Fibroblast of villous mesenchyme (primary cell): ENCODE results near the gene BTBD10. TPM values are rescaled to one million over a fixed set of nuclear protein-coding genes. Genes with fewer than 3 reads are reported as not detected.
A peak's percentile ranks its signal among the peaks of the same experiment; 100 is the strongest.
"Not testable (repeated sequence)": the region's sequence is repeated elsewhere in the genome, so short reads cannot be mapped to it uniquely, and the experiment has no call there.

Source experiments
- DNase-seq: peaks from one replicate; pipeline ENCODE4 v3.0.0-alpha.2; 2010; ENCODE audit warnings: low read depth
- H3K4me3 ChIP-seq: 2 replicates; pipeline ENCODE4 v1.5.1; 2011; ENCODE audit warnings: low read depth, mild to moderate bottlenecking, low read length
- total RNA-seq: library from RNA; depleted of rRNA; stranded (reverse); fragments of >200 nt; gene quantifications from 2 replicates; pipeline ENCODE4 v1.2.3, GENCODE V29; 2012
- TF ChIP-seq, protein P1 (sequence below): IDR thresholded peaks from 2 replicates; pipeline ENCODE4 v1.5.1; 2012; ENCODE audit warnings: low read depth, mild to moderate bottlenecking, low read length; ENCODE audit not compliant: insufficient read depth

Gene BTBD10
- total RNA-seq, 1 donor: 62.6 TPM

- no peak for DNase-seq
- H3K4me3 ChIP-seq: no peak overlapping the region
- TF ChIP-seq, protein P1, sequence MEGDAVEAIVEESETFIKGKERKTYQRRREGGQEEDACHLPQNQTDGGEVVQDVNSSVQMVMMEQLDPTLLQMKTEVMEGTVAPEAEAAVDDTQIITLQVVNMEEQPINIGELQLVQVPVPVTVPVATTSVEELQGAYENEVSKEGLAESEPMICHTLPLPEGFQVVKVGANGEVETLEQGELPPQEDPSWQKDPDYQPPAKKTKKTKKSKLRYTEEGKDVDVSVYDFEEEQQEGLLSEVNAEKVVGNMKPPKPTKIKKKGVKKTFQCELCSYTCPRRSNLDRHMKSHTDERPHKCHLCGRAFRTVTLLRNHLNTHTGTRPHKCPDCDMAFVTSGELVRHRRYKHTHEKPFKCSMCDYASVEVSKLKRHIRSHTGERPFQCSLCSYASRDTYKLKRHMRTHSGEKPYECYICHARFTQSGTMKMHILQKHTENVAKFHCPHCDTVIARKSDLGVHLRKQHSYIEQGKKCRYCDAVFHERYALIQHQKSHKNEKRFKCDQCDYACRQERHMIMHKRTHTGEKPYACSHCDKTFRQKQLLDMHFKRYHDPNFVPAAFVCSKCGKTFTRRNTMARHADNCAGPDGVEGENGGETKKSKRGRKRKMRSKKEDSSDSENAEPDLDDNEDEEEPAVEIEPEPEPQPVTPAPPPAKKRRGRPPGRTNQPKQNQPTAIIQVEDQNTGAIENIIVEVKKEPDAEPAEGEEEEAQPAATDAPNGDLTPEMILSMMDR: no peak
These were observed 57.8 kb downstream of the BTBD10 start for GRCh38 chr11:13405220-13405619.

- H3K4me3 ChIP-seq, DNase-seq: not testable (repeated sequence)
These were observed 64.7 kb downstream of the BTBD10 start for GRCh38 chr11:13398335-13398734.

- no peak overlapping the region for H3K4me3 ChIP-seq
- TF ChIP-seq, protein P1: no peak
- no peak for DNase-seq
These were observed 71.8 kb downstream of the BTBD10 start for GRCh38 chr11:13391217-13391616.

DNA sequence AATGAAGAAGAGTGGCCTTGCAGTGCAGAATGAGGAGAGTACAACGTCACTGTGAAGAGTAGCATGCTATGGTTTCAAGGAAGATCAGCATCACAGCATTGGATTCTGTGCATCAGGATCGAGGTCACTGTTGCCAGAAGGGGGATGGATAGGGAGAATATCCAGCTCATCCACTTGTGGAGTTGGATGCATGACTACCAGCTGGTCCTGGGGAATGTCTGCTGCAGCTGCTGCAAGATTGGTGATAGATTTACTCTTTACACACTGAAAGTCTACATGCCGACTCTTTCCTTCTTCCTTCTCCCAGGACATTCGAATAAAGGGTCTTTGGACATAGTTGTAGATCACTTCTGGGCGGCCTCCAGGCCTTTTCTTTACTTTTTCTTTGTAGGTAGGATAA, 74.3 kb downstream of the BTBD10 start:
- TF ChIP-seq, protein P1: no peak
- DNase-seq: no peak
- H3K4me3 ChIP-seq: no peak overlapping the region

- H3K4me3 ChIP-seq: no peak overlapping the region
- DNase-seq: no peak
- TF ChIP-seq, protein P1: no peak
These were observed 76.5 kb downstream of the BTBD10 start for GRCh38 chr11:13386567-13386966.

DNA sequence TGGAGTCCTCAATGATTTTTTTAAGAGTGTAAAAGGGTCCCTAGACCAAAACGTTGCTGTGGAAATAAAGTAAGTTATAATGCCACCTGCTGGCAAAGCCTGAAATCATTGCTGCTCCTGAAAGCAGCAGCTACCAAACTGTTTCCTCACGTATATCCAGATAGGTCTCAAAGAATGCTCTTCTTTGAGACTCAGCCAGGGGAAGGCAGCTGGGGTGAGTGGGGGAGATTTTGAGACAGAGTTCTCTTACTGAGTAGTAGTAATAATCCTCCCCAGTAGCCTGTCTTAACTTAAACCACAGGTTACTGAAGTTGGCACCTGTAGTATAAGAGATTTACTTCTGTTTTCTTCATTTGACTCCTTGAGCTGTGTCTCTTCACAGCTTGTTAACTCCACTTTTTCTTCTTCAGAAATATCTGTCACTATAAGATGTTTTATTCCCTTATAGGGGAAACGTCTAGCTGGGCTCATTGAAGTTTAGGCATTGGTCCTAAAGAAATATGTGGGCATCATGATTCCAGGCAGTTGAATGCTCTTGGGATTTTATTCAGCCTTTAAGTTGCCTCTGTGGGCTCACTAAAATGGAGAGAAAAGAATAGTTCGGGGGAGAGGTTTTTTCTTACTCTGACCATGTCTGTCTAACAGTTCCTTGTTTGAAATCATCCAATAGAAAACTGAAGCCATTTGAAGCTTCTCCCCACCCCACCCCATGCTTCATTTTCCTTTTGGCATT, 77.9 kb downstream of the BTBD10 start:
- peak; percentile 45 for DNase-seq
- no peak overlapping the region for H3K4me3 ChIP-seq
- TF ChIP-seq, protein P1: peak; percentile 66

GRCh38 chr11:13382751-13383150, 80.3 kb downstream of the BTBD10 start:
- no peak for DNase-seq
- H3K4me3 ChIP-seq: no peak overlapping the region
- TF ChIP-seq, protein P1: no peak
